SH-SY5Y (cell line): ENCODE measurements around the gene PBXIP1.
A peak's percentile ranks its signal among the peaks of the same experiment; 100 is the strongest.

Experiments
- GATA2 ChIP-seq: IDR thresholded peaks from 2 replicates; pipeline ENCODE4 v1.6.1; 2011; ENCODE audit warnings: mild to moderate bottlenecking, low read depth, low read length
- GATA3 ChIP-seq: IDR thresholded peaks from 2 replicates; pipeline ENCODE4 v1.6.1; 2011; ENCODE audit warnings: low read depth, mild to moderate bottlenecking, low read length, moderate library complexity

PBXIP1 gene

GRCh38 chr1:154958681-154959425, 3.0 kb upstream of the PBXIP1 start:
- TF ChIP-seq GATA3 (no peak), GATA2 (no peak)

GRCh38 chr1:154958036-154958435, 2.1 kb upstream of the PBXIP1 start:
- TF ChIP-seq GATA3, result no peak
- no peak for TF ChIP-seq GATA2

GRCh38 chr1:154957091-154957657, 1.3 kb upstream of the PBXIP1 start:
- no peak for TF ChIP-seq GATA3
- no peak for TF ChIP-seq GATA2

GRCh38 chr1:154956544-154956941, 644 bp upstream of the PBXIP1 start:
- TF ChIP-seq GATA3 (no peak), GATA2 (no peak)

GRCh38 chr1:154955039-154955717, 721 bp downstream of the PBXIP1 start:
- no peak for TF ChIP-seq GATA3
- peak; percentile 56 for TF ChIP-seq GATA2

- TF ChIP-seq GATA3, result no peak
- TF ChIP-seq GATA2, result no peak
These were observed 1.4 kb downstream of the PBXIP1 start for GRCh38 chr1:154954541-154954940.

- TF ChIP-seq GATA2 (no peak), GATA3 (no peak)
These were observed 2.3 kb downstream of the PBXIP1 start for GRCh38 chr1:154953611-154954038.

- TF ChIP-seq GATA3, result no peak
- TF ChIP-seq GATA2, result no peak
These were observed 3.2 kb downstream of the PBXIP1 start for GRCh38 chr1:154952664-154953063.

- no peak for TF ChIP-seq GATA2
- no peak for TF ChIP-seq GATA3
These were observed 3.8 kb downstream of the PBXIP1 start for GRCh38 chr1:154951901-154952657.

GRCh38 chr1:154948079-154948478, 7.8 kb downstream of the PBXIP1 start:
- TF ChIP-seq GATA2 (no peak), GATA3 (no peak)

- TF ChIP-seq GATA2 (no peak), GATA3 (no peak)
These were observed 9.7 kb downstream of the PBXIP1 start for GRCh38 chr1:154945962-154946850.

- no peak for TF ChIP-seq GATA2
- no peak for TF ChIP-seq GATA3
These were observed 10.5 kb downstream of the PBXIP1 start for GRCh38 chr1:154945160-154945961.
